GM18498 (cell line): ENCODE results near the gene CCNA2.

ENCODE experiments used
- ATAC-seq: cut with Tn5 transposase; IDR thresholded peaks from one replicate; pipeline ENCODE4 v1.9.1; 2021; ENCODE audit warnings: mild to moderate bottlenecking, moderate library complexity; ENCODE audit not compliant: unreplicated experiment

CCNA2 gene

DNA sequence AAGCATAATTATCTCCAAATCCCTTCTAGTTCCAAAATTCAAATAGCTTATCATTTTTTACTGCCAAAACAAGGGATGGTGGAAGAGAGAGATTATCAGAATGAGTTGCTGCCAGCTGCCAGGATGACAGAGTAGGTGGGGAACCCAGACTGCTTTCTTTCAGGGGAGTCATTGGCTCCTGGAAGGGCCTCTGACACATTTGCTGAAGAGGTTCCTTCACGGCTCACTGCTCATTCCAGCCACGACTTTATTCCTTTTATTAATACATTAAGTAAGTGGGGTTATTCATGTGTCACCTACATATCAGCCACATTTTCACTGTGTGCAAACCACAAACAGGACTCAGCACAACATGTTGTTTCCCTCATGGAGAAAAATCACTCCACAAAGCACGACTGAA lies 46.1 kb downstream of the CCNA2 start:
- ATAC-seq = no peak

DNA sequence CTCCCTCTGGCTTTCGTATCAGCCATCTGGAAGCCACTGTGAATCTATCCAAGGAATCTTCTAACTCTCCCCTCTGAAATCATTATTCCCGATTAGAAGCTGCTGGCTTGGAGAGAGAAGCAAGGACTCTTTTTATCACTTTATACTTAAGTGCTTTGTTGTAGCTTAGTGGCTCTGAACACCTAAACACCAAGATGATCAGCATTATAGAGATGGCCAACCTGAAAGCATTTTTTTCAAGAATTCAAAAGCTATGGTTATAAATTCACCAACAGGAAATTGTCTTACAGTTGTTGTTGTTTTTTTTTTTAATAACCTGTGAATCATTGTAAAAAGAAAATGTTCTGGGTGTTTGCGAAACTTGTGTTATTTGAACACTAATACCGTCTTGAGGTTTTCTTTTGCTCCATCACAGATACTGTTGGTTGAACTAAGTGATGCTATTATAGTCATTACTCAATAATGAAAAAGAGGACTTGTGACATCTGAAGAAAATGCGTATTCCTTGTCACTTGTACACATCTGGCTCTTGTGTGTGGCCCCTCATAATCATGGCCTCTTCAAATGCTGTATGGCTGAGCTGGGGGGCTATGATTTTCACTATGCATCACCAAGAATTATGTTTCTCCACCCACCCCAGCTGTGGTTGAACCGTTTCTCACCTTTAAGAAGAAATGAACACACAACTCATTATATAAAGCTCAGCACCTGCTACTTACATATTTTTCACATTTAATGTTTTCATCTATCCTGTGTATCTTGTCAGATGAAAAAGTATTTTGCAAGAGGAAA lies 46.9 kb downstream of the CCNA2 start:
- no peak for ATAC-seq

DNA sequence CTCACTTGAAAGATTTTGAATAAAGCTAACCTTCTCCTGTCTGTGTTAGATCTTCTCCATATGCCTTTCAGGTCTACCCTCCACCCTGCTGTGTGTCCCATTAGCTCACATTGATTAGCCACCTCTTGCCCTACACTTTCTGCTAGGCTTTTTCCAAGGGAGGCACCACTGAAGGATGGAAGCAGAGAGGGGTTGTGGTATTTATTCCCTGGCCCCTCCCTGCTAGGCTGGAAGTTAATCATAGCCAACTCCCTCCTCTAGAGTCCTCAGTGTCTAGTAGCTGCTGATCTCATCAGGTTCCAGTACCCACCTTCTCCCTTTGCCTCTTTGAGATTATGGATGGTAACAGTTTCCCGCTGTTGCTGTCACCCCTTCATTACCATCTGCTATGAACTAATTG lies 49.8 kb downstream of the CCNA2 start:
- ATAC-seq = no peak

DNA sequence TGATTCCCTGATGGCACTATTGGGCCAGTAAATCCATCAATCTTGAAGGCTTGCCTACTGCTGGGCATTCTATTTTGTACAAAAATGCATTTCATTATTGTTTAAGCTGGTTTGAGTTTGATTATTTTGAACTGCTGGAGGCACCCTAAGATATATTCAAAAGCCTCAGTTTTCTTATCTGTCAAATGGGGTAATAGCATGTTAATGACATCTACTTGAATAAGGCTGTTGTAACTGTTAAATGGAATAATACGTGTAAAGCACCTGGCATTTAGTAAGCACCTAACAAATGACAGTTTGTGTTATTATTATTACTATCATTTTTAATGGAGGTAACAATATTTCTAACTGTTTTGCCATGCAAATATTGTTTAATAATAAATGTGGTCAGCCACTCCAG lies 51.8 kb downstream of the CCNA2 start:
- no peak for ATAC-seq

DNA sequence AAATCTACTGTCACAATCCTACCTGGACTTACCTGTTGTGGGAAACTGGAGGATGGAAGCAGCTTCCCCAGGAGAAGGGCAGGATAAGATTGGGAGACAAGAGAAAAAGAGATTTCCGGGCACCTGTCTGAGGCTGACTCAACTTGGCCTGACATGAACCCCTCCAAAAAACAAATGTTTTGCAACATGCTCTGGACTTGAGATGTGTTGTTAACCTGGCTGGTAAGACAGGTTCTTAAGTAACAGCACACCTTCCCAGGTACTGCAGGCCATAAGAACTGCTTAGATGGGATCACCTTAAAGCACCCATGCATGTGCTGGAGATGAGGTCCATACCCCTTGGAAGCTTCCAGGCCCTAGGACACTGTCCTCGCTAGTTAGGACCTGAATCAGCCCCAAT lies 54.3 kb downstream of the CCNA2 start:
- ATAC-seq = no peak

DNA sequence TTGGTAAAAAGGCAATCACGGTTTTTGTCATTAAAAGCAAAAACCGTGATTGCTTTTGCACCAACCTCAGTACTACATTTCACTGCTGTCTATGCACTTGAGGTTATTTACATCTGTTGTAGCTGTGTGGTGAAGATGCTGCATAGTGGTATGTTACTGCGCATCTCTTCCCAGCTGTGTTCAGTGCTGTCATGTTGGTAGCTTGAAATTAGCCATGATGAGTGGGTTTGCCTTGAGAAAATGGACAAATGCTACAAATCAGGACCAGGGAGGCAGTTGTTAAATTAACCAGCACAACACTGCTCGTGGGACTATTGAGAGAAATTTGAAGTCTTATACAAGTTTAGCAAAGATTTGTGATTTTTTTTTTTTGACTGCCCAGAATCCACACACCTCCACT lies 56.5 kb downstream of the CCNA2 start:
- no peak for ATAC-seq
